Sigmoid colon (tissue), 7 donors: Measurements from ENCODE around the gene MAPKAP1. TPM values are rescaled to one million over a fixed set of nuclear protein-coding genes. Genes with fewer than 3 reads are reported as not detected.
A peak's percentile ranks its signal among the peaks of the same experiment; 100 is the strongest.

Source experiments
- DNase-seq: peaks from one replicate; pipeline ENCODE4 v3.0.0-alpha.2; 2019
- H3K27ac ChIP-seq, 4 donors: fragments of 200-600 bp; sonication (generic); one replicate each; pipeline ENCODE4 v1.5.1; 2016 to 2019; ENCODE audit warnings: mild to moderate bottlenecking in 1 of 4
- H3K27me3 ChIP-seq, 3 donors: fragments of 200-600 bp; sonication (generic); one replicate each; pipeline ENCODE4 v1.5.1; 2019; ENCODE audit warnings: mild to moderate bottlenecking in 1 of 3
- H3K36me3 ChIP-seq, 4 donors: fragments of 200-600 bp; sonication (generic); one replicate each; pipeline ENCODE4 v1.5.1; 2016 to 2019
- H3K4me1 ChIP-seq, 4 donors: fragments of 200-600 bp; sonication (generic); one replicate each; pipeline ENCODE4 v1.5.1; 2017 to 2019
- H3K4me3 ChIP-seq, 4 donors: fragments of 200-600 bp; sonication (generic); one replicate each; pipeline ENCODE4 v1.5.1; 2017 to 2019; ENCODE audit warnings: mild to moderate bottlenecking in 2 of 4, moderate library complexity in 1 of 4
- H3K9me3 ChIP-seq, 4 donors: fragments of 200-600 bp in 3 of 4; sonication (generic) in 3 of 4; one replicate each; pipeline versions ENCODE4 v1.5.1 to v1.6.1; 2013 to 2019
- CTCF ChIP-seq, 4 experiments: fragments of 450-650 bp in 3 of 4; fragments of 200-600 bp in 1 of 4; IDR thresholded peaks; one replicate each; pipeline ENCODE4 v1.5.1; 2016 to 2019; ENCODE audit warnings: antibody characterized with exemption in 4 of 4, mild to moderate bottlenecking in 3 of 4, moderate library complexity in 2 of 4
- EP300 ChIP-seq, 4 donors: sonication (generic); formaldehyde crosslinking; IDR thresholded peaks; one replicate each; pipeline ENCODE4 v1.6.1; 2017; ENCODE audit warnings: antibody characterized with exemption in 4 of 4
- POLR2A ChIP-seq, 2 donors: fragments of 450-650 bp; IDR thresholded peaks; one replicate each; pipeline ENCODE4 v1.6.1; 2016; ENCODE audit warnings: antibody characterized with exemption in 2 of 2, mild to moderate bottlenecking in 2 of 2, moderate library complexity in 2 of 2
- POLR2AphosphoS5 ChIP-seq, 4 donors: sonication (generic); formaldehyde crosslinking; IDR thresholded peaks; one replicate each; pipeline ENCODE4 v1.6.1; 2017; ENCODE audit warnings: antibody characterized with exemption in 4 of 4
- WGBS, 2 donors: extraction: QIAGEN DNeasy Blood & Tissue Kit; methylation state at CpG; one replicate each; pipeline ENCODE4 v1.1.7; 2013; 5-methylcytosine and 5-hydroxymethylcytosine counted together
- intact Hi-C: fragments of 100-400 bp; cut with DNase I; formaldehyde crosslinking; loops from one replicate; pipeline ENCODE4 v1.15.1; 2023
- polyA plus RNA-seq, 3 donors: library from polyadenylated mRNA; stranded (reverse); fragments of 200-250 nt; gene quantifications; one replicate each; pipeline ENCODE4 v1.2.3, GENCODE V29; 2013
- total RNA-seq, 4 donors: library from RNA; depleted of rRNA; stranded (reverse); fragments of >200 nt; gene quantifications; one replicate each; pipeline ENCODE4 v1.1.0, GENCODE V29; 2016
- donor health status: healthy with polysubstance abuse.
- donor health status: Bipolar disorder and iron deficiency.
- donor health status: healthy.

MAPKAP1 gene
- total and polyA plus RNA-seq, 7 donors: 37.2 to 155 (median 84.3) TPM

- DNase-seq: no peak
- intact Hi-C loops: no loop called here
These were observed 145.4 kb downstream of the MAPKAP1 start for GRCh38 chr9:125561509-125562148.

GRCh38 chr9:125559894-125560293, 147.1 kb downstream of the MAPKAP1 start:
- H3K4me3 ChIP-seq: no peak overlapping the region
- H3K36me3 ChIP-seq: peaks cover 0 to 4% (median 0%) of the 10 kb centered on the region in 4 donors
- no peaks in the 10 kb centered on the region for H3K9me3 ChIP-seq
- 69 to 82% methylated on average over 2 of the region's 2 CpGs for WGBS, 2 donors
- H3K4me1 ChIP-seq: peaks cover 0 to 40% (median 22%) of the 10 kb centered on the region in 4 donors
- DNase-seq: no peak
- no peak for TF ChIP-seq POLR2AphosphoS5 (IDR thresholded peaks at IDR 0.05)
- TF ChIP-seq POLR2A (IDR thresholded peaks at IDR 0.05): no peak
- no peak for TF ChIP-seq CTCF (IDR thresholded peaks at IDR 0.05)
- no peak for TF ChIP-seq EP300 (IDR thresholded peaks at IDR 0.05)
- no peak overlapping the region for H3K27ac ChIP-seq
- no peaks in the 10 kb centered on the region for H3K27me3 ChIP-seq
- intact Hi-C loops: loop anchor here (5.0 kb wide), 2 partner anchors 72 to 153 kb away; no protein-coding TSS in a partner anchor

More at GRCh38 chr9:125561509-125562148, 145.4 kb downstream of the MAPKAP1 start:
- H3K9me3 ChIP-seq: no peaks in the 10 kb centered on the region
- no peaks in the 10 kb centered on the region for H3K27me3 ChIP-seq
- 28 to 33% methylated on average over 4 of the region's 4 CpGs for WGBS, 2 donors
- H3K27ac ChIP-seq: no peak overlapping the region
- TF ChIP-seq CTCF (IDR thresholded peaks at IDR 0.05) (no peak), EP300 (IDR thresholded peaks at IDR 0.05) (no peak), POLR2AphosphoS5 (IDR thresholded peaks at IDR 0.05) (no peak), POLR2A (IDR thresholded peaks at IDR 0.05) (no peak)
- H3K4me3 ChIP-seq: no peak overlapping the region
- peaks cover 0 to 32% (median 18%) of the 10 kb centered on the region in 4 donors for H3K4me1 ChIP-seq
- H3K36me3 ChIP-seq: peaks cover 0 to 4% (median 0%) of the 10 kb centered on the region in 4 donors

GRCh38 chr9:125559194-125559593, 147.8 kb downstream of the MAPKAP1 start:
- 93 to 94% methylated on average over 6 of the region's 6 CpGs for WGBS, 2 donors
- H3K9me3 ChIP-seq: no peaks in the 10 kb centered on the region
- no peak for DNase-seq
- H3K4me1 ChIP-seq: peaks cover 0 to 47% (median 26%) of the 10 kb centered on the region in 4 donors
- H3K27ac ChIP-seq: peak overlapping the region in 2 of 4 donors; percentile 24 to 42
- H3K27me3 ChIP-seq: no peaks in the 10 kb centered on the region
- intact Hi-C loops: loop anchor here (5.0 kb wide), 2 partner anchors 73 to 152 kb away; no protein-coding TSS in a partner anchor
- H3K4me3 ChIP-seq: no peak overlapping the region
- no peak for TF ChIP-seq POLR2AphosphoS5 (IDR thresholded peaks at IDR 0.05)
- TF ChIP-seq EP300 (IDR thresholded peaks at IDR 0.05): no peak
- H3K36me3 ChIP-seq: peaks cover 0 to 4% (median 0%) of the 10 kb centered on the region in 4 donors

- peaks cover 0 to 4% (median 0%) of the 10 kb centered on the region in 4 donors for H3K36me3 ChIP-seq
- peak; percentile 83 for DNase-seq
- TF ChIP-seq EP300 (IDR thresholded peaks at IDR 0.05) (no peak), CTCF (IDR thresholded peaks at IDR 0.05) (peak; percentile 59 to 77 (median 74)), POLR2AphosphoS5 (IDR thresholded peaks at IDR 0.05) (no peak)
- peak overlapping the region in 3 of 4 donors; percentile 4 to 42 (median 24) for H3K27ac ChIP-seq
- peaks cover 0 to 51% (median 28%) of the 10 kb centered on the region in 4 donors for H3K4me1 ChIP-seq
- WGBS, 2 donors: 44 to 47% methylated on average over 2 of the region's 2 CpGs
- H3K4me3 ChIP-seq: no peak overlapping the region
- H3K9me3 ChIP-seq: no peaks in the 10 kb centered on the region
- H3K27me3 ChIP-seq: no peaks in the 10 kb centered on the region
- intact Hi-C loops: loop anchor here (1.0 to 5.0 kb wide), 3 partner anchors 74 to 671 kb away; no protein-coding TSS in a partner anchor
These were observed 148.4 kb downstream of the MAPKAP1 start for GRCh38 chr9:125558453-125559092.
